AG08396 (cell line): ENCODE data around the gene SENP5.

Experiments used
- DNase-seq: peaks from one replicate; pipeline ENCODE4 v3.0.0; 2012; ENCODE audit warnings: low spot score, mixed read lengths

Gene SENP5

GRCh38 chr3:196969134-196969659, 101.5 kb downstream of the SENP5 start:
- DNase-seq = peak; percentile 58

GRCh38 chr3:196969660-196970546, 102.2 kb downstream of the SENP5 start:
- peak; percentile 93 for DNase-seq

- no peak for DNase-seq
These were observed 102.9 kb downstream of the SENP5 start for GRCh38 chr3:196970547-196971093.

- no peak for DNase-seq
These were observed 103.5 kb downstream of the SENP5 start for GRCh38 chr3:196971094-196971698.

GRCh38 chr3:196974661-196975060, 106.9 kb downstream of the SENP5 start:
- no peak for DNase-seq

GRCh38 chr3:196975349-196975748, 107.6 kb downstream of the SENP5 start:
- DNase-seq = no peak

GRCh38 chr3:196976941-196977340, 109.2 kb downstream of the SENP5 start:
- no peak for DNase-seq

- DNase-seq = no peak
These were observed 111.8 kb downstream of the SENP5 start for GRCh38 chr3:196979545-196979944.

GRCh38 chr3:196981657-196982056, 113.9 kb downstream of the SENP5 start:
- DNase-seq = no peak

GRCh38 chr3:196983186-196983585, 115.5 kb downstream of the SENP5 start:
- DNase-seq = no peak
